A673 (cell line): ENCODE results near the gene PSMA4.

Experiments
- EZH2 ChIP-seq: fragments of 200-600 bp; sonication (generic); IDR thresholded peaks from 2 replicates; pipeline ENCODE4 v1.6.1; 2017; ENCODE audit warnings: borderline replicate concordance, low read depth, mild to moderate bottlenecking, mixed read lengths, antibody characterized with exemption, low read length; ENCODE audit not compliant: poor library complexity, severe bottlenecking
- TF ChIP-seq, protein P1 (sequence below): fragments of 300-800, 200-600 bp; sonication (generic); conservative IDR thresholded peaks from 2 replicates; pipeline ENCODE4 v1.5.1; 2017; ENCODE audit warnings: low read depth, mild to moderate bottlenecking, antibody characterized with exemption, low read length, moderate library complexity, mixed read lengths

DNA sequence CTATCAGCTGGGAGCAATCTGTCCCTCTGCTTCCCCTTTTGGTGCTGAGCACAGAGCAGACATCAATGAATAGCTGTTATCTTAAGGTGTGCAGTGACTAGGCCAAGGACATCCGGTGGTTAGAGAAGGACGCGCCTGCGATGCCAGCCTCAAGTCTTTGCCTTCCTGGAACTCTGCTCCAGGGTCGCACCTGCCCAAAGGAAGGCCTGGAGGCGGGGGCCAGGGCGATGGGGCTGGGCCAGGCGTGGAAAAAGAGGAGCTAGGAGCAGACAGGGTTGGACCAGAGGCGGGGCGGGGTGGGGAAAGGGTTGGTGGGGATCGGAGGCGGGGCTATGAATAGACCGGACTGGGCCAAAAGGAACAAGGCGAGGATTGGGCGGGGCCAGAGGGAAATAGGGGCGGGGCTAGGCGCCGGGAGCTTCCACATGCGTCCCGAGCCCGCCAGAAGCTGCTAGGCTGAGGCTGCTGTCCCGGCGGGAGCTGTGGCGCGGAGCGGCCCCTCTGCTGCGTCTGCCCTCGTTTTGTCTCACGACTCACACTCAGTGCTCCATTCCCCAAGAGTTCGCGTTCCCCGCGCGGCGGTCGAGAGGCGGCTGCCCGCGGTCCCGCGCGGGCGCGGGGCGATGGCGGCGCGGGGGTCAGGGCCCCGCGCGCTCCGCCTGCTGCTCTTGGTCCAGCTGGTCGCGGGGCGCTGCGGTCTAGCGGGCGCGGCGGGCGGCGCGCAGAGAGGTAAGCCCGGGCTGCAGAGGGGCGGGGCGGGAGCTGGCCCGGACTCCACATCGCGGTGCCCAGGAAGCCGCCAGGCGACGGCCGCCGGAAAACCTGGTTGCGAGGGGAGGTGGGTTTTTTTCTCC, 25.1 kb downstream of the PSMA4 start, which contains the start of gene CHRNA5:
- TF ChIP-seq, protein P1, sequence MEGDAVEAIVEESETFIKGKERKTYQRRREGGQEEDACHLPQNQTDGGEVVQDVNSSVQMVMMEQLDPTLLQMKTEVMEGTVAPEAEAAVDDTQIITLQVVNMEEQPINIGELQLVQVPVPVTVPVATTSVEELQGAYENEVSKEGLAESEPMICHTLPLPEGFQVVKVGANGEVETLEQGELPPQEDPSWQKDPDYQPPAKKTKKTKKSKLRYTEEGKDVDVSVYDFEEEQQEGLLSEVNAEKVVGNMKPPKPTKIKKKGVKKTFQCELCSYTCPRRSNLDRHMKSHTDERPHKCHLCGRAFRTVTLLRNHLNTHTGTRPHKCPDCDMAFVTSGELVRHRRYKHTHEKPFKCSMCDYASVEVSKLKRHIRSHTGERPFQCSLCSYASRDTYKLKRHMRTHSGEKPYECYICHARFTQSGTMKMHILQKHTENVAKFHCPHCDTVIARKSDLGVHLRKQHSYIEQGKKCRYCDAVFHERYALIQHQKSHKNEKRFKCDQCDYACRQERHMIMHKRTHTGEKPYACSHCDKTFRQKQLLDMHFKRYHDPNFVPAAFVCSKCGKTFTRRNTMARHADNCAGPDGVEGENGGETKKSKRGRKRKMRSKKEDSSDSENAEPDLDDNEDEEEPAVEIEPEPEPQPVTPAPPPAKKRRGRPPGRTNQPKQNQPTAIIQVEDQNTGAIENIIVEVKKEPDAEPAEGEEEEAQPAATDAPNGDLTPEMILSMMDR: no peak
- TF ChIP-seq EZH2: no peak
